Measurements from ENCODE around the gene SEPHS1. TPM values are rescaled to one million over a fixed set of nuclear protein-coding genes. Genes with fewer than 3 reads are reported as not detected.
A peak's percentile ranks its signal among the peaks of the same experiment; 100 is the strongest.

The SEPHS1 gene
- total RNA-seq, 1 experiment from 2014 or later = 509 TPM

DNA sequence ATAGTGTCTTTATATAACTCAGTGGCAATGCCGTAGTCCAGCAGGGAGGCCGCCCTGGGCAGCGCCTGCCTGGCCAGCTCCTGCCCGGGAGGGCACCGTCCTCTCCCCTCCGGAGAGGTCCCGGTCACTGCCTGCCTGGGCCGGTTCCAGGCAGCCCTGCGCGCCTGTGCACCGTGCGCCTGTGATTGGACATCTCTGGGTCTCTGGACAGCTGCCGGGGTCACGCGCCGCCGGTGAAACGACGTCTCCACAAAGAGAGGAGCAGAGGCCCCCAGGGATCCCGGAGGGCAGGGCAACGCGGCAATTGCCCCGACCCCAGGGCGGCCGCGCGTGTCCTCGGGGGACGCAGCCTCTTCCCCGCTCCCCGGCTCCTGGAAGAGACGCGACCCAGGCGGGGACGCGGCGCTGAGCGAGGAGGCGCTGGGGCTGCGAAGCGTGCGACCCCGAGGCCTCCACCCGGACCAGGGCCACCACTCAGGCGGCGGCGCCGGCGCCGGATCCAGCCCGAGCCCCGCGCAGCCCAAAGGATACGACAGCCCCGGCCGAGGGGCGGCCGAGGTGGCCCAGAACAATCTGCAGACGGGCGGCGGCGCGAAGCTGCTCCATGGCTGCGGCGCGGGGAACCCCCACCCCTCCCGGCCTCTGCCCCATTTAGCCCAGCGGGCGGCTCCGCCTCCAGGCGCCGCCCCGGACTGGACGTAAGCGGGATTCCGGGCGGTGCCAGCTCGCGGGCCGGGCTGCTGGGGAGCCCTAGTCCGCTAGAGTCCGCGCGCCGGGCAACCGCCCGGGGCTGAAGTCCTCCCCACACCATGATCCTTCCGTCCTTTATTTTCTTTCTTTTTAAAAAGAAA is 48.4 kb downstream of the SEPHS1 start, which contains the start of gene PHYH (continued):
- TF ChIP-seq, protein P1, sequence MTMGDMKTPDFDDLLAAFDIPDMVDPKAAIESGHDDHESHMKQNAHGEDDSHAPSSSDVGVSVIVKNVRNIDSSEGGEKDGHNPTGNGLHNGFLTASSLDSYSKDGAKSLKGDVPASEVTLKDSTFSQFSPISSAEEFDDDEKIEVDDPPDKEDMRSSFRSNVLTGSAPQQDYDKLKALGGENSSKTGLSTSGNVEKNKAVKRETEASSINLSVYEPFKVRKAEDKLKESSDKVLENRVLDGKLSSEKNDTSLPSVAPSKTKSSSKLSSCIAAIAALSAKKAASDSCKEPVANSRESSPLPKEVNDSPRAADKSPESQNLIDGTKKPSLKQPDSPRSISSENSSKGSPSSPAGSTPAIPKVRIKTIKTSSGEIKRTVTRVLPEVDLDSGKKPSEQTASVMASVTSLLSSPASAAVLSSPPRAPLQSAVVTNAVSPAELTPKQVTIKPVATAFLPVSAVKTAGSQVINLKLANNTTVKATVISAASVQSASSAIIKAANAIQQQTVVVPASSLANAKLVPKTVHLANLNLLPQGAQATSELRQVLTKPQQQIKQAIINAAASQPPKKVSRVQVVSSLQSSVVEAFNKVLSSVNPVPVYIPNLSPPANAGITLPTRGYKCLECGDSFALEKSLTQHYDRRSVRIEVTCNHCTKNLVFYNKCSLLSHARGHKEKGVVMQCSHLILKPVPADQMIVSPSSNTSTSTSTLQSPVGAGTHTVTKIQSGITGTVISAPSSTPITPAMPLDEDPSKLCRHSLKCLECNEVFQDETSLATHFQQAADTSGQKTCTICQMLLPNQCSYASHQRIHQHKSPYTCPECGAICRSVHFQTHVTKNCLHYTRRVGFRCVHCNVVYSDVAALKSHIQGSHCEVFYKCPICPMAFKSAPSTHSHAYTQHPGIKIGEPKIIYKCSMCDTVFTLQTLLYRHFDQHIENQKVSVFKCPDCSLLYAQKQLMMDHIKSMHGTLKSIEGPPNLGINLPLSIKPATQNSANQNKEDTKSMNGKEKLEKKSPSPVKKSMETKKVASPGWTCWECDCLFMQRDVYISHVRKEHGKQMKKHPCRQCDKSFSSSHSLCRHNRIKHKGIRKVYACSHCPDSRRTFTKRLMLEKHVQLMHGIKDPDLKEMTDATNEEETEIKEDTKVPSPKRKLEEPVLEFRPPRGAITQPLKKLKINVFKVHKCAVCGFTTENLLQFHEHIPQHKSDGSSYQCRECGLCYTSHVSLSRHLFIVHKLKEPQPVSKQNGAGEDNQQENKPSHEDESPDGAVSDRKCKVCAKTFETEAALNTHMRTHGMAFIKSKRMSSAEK (CRISPR knock-in tag; IDR thresholded peaks at IDR 0.05; ENCODE audit: borderline replicate concordance) = peak; percentile 9; the same call in 1 of the 2 replicates
- no peak for TF ChIP-seq ZNF396 (CRISPR knock-in tag; IDR thresholded peaks at IDR 0.05; ENCODE audit: borderline replicate concordance)
- peak; percentile 41; the same call in 1 of the 2 replicates for TF ChIP-seq ZNF317 (CRISPR knock-in tag; IDR thresholded peaks at IDR 0.05; ENCODE audit: borderline replicate concordance, low read depth)
- TF ChIP-seq, protein P2, sequence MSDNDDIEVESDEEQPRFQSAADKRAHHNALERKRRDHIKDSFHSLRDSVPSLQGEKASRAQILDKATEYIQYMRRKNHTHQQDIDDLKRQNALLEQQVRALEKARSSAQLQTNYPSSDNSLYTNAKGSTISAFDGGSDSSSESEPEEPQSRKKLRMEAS (CRISPR knock-in tag; IDR thresholded peaks at IDR 0.05) = peak; percentile 88
- TF ChIP-seq ZNF671 (CRISPR knock-in tag; IDR thresholded peaks at IDR 0.05) = no peak
- no peak for TF ChIP-seq CREB1 (CRISPR knock-in tag; IDR thresholded peaks at IDR 0.05)
- no peak for TF ChIP-seq SMAD3 (CRISPR knock-in tag; IDR thresholded peaks at IDR 0.05; ENCODE audit: borderline replicate concordance)
- TF ChIP-seq ESRRA (CRISPR knock-in tag; IDR thresholded peaks at IDR 0.05; ENCODE audit: borderline replicate concordance) = no peak
- TF ChIP-seq, protein P3, sequence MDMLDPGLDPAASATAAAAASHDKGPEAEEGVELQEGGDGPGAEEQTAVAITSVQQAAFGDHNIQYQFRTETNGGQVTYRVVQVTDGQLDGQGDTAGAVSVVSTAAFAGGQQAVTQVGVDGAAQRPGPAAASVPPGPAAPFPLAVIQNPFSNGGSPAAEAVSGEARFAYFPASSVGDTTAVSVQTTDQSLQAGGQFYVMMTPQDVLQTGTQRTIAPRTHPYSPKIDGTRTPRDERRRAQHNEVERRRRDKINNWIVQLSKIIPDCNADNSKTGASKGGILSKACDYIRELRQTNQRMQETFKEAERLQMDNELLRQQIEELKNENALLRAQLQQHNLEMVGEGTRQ (CRISPR knock-in tag; IDR thresholded peaks at IDR 0.05) = peak; percentile 75
- TF ChIP-seq, protein P4, sequence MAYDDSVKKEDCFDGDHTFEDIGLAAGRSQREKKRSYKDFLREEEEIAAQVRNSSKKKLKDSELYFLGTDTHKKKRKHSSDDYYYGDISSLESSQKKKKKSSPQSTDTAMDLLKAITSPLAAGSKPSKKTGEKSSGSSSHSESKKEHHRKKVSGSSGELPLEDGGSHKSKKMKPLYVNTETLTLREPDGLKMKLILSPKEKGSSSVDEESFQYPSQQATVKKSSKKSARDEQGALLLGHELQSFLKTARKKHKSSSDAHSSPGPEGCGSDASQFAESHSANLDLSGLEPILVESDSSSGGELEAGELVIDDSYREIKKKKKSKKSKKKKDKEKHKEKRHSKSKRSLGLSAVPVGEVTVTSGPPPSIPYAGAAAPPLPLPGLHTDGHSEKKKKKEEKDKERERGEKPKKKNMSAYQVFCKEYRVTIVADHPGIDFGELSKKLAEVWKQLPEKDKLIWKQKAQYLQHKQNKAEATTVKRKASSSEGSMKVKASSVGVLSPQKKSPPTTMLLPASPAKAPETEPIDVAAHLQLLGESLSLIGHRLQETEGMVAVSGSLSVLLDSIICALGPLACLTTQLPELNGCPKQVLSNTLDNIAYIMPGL (CRISPR knock-in tag; IDR thresholded peaks at IDR 0.05) = peak; percentile 91; the same call in 1 of the 2 replicates
- TF ChIP-seq, protein P5, sequence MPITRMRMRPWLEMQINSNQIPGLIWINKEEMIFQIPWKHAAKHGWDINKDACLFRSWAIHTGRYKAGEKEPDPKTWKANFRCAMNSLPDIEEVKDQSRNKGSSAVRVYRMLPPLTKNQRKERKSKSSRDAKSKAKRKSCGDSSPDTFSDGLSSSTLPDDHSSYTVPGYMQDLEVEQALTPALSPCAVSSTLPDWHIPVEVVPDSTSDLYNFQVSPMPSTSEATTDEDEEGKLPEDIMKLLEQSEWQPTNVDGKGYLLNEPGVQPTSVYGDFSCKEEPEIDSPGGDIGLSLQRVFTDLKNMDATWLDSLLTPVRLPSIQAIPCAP (CRISPR knock-in tag; IDR thresholded peaks at IDR 0.05) = 0 out of 2 replicates have a peak, but pooled peaks have one; percentile 12
- TF ChIP-seq SMAD4 (CRISPR knock-in tag; IDR thresholded peaks at IDR 0.05) = no peak
- peak; percentile 41; the same call in 1 of the 2 replicates for TF ChIP-seq TEAD1 (CRISPR knock-in tag; IDR thresholded peaks at IDR 0.05)
- TF ChIP-seq CREM (CRISPR knock-in tag; IDR thresholded peaks at IDR 0.05) = 0 out of 2 replicates have a peak, but pooled peaks have one; percentile 25

DNA sequence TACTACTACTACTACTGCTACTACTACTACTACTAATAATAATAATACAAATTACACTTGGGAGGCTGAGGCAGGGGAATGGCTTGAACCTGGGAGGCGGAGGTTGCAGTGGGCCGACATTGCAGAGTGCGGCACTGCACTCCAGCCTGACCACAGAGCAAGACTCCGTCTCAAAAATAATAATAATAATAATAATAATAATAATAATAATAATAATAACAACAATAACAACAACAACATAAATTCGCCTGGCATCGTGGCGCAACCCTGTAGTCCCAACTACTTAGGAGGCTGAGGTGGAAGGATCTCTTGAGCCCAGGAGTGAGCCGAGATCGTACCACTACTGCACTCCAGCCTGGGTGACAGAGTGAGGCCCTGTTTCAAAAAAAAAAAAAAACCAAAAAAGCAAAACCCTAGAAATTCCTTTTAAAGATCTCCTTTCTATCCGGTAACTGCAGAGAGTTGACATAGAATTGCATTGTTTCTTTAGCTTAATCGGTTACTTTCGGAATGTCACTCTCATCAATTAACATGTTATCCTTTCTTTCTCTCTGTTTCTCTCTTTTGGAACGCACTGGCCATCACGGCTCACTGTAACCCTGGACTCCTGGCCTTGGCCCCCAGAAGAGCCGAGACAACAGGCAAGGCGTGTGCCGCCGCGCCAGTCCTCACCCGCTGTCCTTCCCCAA is 49.2 kb downstream of the SEPHS1 start:
- H3K4me1 Mint-ChIP-seq = peaks cover 15% of the 10 kb centered on the region
- peaks cover 5% of the 10 kb centered on the region for H3K36me3 Mint-ChIP-seq
- CTCF ChIA-PET = interaction anchor here (2.9 kb wide), 1 partner anchor 27 kb away, joined by 24 read pairs; no protein-coding TSS in a partner anchor
- H3K4me3 Mint-ChIP-seq = peak overlapping the region; percentile 68
- peak overlapping the region; percentile 66 for H3K27ac Mint-ChIP-seq
- H3K9me3 Mint-ChIP-seq = no peaks in the 10 kb centered on the region
- ATAC-seq (no peak), DNase-seq (ENCODE audit: low spot score) (no peak)
- POLR2A ChIA-PET = interaction anchor here (0.7 to 2.3 kb wide), 3 partner anchors 16 to 53 kb away, joined by 3 to 26 read pairs (median 4); no protein-coding TSS in a partner anchor
- no peak for TF ChIP-seq SMAD3 (CRISPR knock-in tag; IDR thresholded peaks at IDR 0.05; ENCODE audit: borderline replicate concordance)
- no peak for TF ChIP-seq EMX1 (CRISPR knock-in tag; IDR thresholded peaks at IDR 0.05)
- TF ChIP-seq MXD4 (CRISPR knock-in tag; IDR thresholded peaks at IDR 0.05; ENCODE audit: borderline replicate concordance) = no peak
- peak; percentile 65 for TF ChIP-seq HMGA2 (CRISPR knock-in tag; IDR thresholded peaks at IDR 0.05)
- TF ChIP-seq, protein P6, sequence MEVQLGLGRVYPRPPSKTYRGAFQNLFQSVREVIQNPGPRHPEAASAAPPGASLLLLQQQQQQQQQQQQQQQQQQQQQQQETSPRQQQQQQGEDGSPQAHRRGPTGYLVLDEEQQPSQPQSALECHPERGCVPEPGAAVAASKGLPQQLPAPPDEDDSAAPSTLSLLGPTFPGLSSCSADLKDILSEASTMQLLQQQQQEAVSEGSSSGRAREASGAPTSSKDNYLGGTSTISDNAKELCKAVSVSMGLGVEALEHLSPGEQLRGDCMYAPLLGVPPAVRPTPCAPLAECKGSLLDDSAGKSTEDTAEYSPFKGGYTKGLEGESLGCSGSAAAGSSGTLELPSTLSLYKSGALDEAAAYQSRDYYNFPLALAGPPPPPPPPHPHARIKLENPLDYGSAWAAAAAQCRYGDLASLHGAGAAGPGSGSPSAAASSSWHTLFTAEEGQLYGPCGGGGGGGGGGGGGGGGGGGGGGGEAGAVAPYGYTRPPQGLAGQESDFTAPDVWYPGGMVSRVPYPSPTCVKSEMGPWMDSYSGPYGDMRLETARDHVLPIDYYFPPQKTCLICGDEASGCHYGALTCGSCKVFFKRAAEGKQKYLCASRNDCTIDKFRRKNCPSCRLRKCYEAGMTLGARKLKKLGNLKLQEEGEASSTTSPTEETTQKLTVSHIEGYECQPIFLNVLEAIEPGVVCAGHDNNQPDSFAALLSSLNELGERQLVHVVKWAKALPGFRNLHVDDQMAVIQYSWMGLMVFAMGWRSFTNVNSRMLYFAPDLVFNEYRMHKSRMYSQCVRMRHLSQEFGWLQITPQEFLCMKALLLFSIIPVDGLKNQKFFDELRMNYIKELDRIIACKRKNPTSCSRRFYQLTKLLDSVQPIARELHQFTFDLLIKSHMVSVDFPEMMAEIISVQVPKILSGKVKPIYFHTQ (CRISPR knock-in tag; IDR thresholded peaks at IDR 0.05) = no peak
- peaks cover 13% of the 10 kb centered on the region; the same call in 1 of the 2 replicates for H3K27me3 Mint-ChIP-seq (ENCODE audit: low read depth)
